VCaP (cell line): Measurements from ENCODE around the gene KISS1.

Source experiments
- H3K27ac ChIP-seq: fragments of 450-650 bp; 2 replicates; pipeline ENCODE4 v1.5.1; 2017
- CTCF ChIP-seq: fragments of 450-650 bp; conservative IDR thresholded peaks from 2 replicates; pipeline ENCODE4 v1.5.1; 2017; ENCODE audit warnings: mild to moderate bottlenecking, moderate library complexity

Gene KISS1

GRCh38 chr1:204230211-204230610, 33.9 kb upstream of the KISS1 start:
- H3K27ac ChIP-seq, result no peak overlapping the region

GRCh38 chr1:204228896-204229295, 32.6 kb upstream of the KISS1 start:
- H3K27ac ChIP-seq, result no peak overlapping the region
- TF ChIP-seq CTCF, result no peak

More at GRCh38 chr1:204230211-204230610, 33.9 kb upstream of the KISS1 start:
- no peak for TF ChIP-seq CTCF

GRCh38 chr1:204227996-204228785, 31.9 kb upstream of the KISS1 start:
- no peak for TF ChIP-seq CTCF
- H3K27ac ChIP-seq, result no peak overlapping the region

- no peak overlapping the region for H3K27ac ChIP-seq
- TF ChIP-seq CTCF, result no peak
Observed at GRCh38 chr1:204227351-204227750, 31.1 kb upstream of the KISS1 start.

GRCh38 chr1:204225841-204226735, 29.8 kb upstream of the KISS1 start:
- H3K27ac ChIP-seq, result peak overlapping the region; percentile 34; the same call in 1 of the 2 replicates
- TF ChIP-seq CTCF, result no peak

GRCh38 chr1:204224655-204225054, 28.4 kb upstream of the KISS1 start:
- no peak overlapping the region for H3K27ac ChIP-seq
- TF ChIP-seq CTCF, result no peak

GRCh38 chr1:204223129-204223860, 27.0 kb upstream of the KISS1 start:
- no peak overlapping the region for H3K27ac ChIP-seq
- no peak for TF ChIP-seq CTCF
